ENCODE results near the gene EPB41L4A. TPM values are rescaled to one million over a fixed set of nuclear protein-coding genes. Genes with fewer than 3 reads are reported as not detected.

Gene EPB41L4A
- total RNA-seq, 1 donor from 2014 or later = 6.7 TPM

DNA sequence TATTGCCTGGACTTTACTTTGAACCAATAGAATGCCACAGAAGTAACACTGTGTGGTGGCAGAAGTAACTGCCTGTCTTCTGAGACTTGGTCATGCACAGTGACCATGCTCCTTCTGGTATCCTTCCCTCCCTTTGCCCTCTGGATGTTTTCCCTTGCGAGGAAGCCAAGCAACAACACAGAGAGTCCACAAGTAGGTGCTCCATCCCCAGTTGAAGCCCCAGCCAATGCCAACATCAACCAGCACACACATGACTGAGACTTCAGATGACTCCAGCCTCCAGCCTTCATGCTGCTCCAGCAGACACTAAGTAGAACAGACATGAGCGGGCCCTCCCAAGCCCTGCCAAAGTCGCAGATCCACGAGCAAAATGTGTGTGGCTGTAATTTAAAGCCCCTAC, 129.6 kb downstream of the EPB41L4A start:
- DNase-seq (ENCODE audit: low read depth) = no peak
- peak; percentile 38 for TF ChIP-seq CTCF (conservative IDR thresholded peaks at IDR 0.05; ENCODE audit: low read depth, low read length)
- no peak overlapping the region for H3K4me3 ChIP-seq (ENCODE audit: low read depth, low read length)

DNA sequence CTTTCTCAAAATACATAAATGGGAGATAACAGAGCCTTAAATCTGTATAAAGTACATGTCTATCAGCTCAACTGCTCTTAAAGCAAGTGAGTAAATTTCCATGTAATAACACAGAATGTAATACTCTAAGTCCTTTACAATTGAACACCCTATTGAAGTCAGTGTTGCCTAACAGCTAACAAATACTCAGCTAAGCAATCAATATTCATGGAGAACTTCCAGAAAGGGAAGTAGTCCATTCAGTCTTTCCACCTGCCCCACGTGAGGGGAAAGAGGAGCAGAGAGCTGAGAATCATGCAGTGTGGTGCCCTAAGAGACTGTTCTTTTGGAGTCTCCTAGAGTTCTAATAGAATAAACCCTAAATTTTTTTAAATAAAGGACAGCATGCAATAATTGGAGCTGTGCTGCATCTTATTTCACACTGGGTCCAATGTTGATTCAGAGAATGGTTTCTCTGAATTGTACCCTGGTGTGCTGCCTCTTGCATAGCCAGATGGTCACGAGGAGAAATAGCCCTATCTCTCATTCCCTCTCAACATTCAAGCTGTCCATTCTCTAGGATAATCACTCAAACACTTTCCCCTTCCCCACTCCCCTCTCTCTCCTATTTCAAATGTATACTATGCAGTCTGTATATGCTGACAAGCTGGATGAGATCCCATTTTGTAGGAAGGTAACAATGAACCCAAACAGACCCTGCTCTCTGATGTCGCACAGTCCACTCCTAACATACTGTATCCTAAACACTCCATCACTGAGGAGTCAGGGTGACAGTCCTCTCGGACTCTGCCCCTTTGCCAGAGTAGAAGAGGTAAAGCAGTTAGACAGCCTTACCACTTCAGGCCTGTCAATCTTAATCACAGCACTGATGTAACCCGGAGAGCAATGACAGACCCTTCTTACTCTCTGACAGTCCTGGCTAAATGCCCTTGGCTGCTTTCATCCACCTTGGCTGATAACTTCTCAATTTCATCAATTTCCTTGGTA, 134.8 kb downstream of the EPB41L4A start:
- no peak overlapping the region for H3K4me3 ChIP-seq (ENCODE audit: low read depth, low read length)
- no peak for DNase-seq (ENCODE audit: low read depth)

GRCh38 chr5:112283034-112283582, 136.0 kb downstream of the EPB41L4A start:
- H3K4me3 ChIP-seq (ENCODE audit: low read depth, low read length) = no peak overlapping the region
- no peak for DNase-seq (ENCODE audit: low read depth)
- TF ChIP-seq CTCF (conservative IDR thresholded peaks at IDR 0.05; ENCODE audit: low read depth, low read length) = no peak

More for the DNA sequence above, 134.8 kb downstream of the EPB41L4A start:
- TF ChIP-seq CTCF (conservative IDR thresholded peaks at IDR 0.05; ENCODE audit: low read depth, low read length) = no peak

DNA sequence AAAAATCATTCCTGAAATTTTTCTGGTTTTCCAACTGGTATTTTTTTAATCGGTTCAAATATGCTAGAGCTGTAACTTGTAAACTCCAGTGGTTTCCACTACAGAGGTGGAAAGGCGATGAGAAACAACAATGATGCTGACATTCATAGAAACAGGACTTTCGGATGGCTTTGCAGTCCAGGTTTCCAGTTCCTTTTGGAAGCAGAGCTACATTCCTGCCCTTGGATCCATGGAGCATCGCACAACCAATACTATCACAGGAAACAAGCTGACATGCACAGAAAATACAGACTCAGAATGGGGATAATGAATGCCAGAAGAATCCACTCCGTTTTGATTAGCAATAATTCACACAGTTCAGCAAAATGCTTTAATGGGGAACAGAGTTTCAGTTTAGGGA, 140.0 kb downstream of the EPB41L4A start:
- no peak for TF ChIP-seq CTCF (conservative IDR thresholded peaks at IDR 0.05; ENCODE audit: low read depth, low read length)
- no peak for DNase-seq (ENCODE audit: low read depth)
- H3K4me3 ChIP-seq (ENCODE audit: low read depth, low read length) = no peak overlapping the region

DNA sequence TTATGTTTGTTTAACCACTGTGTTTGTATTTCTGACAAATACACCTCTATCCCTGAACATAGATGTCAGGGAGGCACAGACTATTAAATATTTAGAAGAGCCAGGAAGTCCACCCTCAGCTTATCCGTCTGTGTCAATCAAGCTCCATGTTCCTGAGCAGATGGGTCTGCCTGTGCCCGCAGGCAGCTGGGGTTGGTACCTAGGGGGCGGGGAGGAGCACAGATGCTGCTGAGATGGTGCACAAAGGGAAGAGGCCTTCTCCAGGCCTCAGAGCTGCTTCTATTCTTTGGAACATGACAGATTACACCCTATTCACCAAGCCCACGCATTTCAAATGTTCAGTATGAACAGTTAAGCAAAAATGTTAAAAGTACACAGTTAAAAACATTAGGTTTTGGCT, 142.1 kb downstream of the EPB41L4A start:
- no peak overlapping the region for H3K4me3 ChIP-seq (ENCODE audit: low read depth, low read length)
- no peak for TF ChIP-seq CTCF (conservative IDR thresholded peaks at IDR 0.05; ENCODE audit: low read depth, low read length)
- no peak for DNase-seq (ENCODE audit: low read depth)

DNA sequence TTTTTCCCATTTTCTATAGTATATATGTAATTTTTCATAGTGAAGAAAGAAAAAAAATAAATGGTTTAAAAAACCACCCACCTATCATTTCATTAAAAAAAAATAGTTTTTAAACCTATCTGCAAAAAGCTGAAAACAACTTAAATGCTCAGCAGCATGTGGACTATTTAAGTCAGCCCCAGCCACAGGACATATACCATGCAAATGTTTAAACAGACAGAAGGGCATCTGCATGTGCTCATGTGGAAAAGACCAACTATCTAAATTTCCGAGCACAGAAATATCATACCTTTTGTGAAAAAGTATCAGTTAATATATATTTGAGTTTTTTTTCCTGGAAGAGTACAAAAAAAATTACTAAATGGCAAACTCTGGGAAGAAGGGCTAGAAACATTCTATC, 143.4 kb downstream of the EPB41L4A start:
- TF ChIP-seq CTCF (conservative IDR thresholded peaks at IDR 0.05; ENCODE audit: low read depth, low read length) = no peak
- H3K4me3 ChIP-seq (ENCODE audit: low read depth, low read length) = no peak overlapping the region
- no peak for DNase-seq (ENCODE audit: low read depth)
